HepG2 (cell line): ENCODE data around the gene PAM16. TPM values are rescaled to one million over a fixed set of nuclear protein-coding genes. Genes with fewer than 3 reads are reported as not detected.

Source experiments
- ATAC-seq: fragments of 200-7000 bp; cut with Tn5 transposase; 3 replicates; pipeline ENCODE4 v1.9.1; 2020; ENCODE audit warnings: mild to moderate bottlenecking, moderate library complexity
- BruUV-seq: library from RNA; stranded (reverse); fragments of 400-500 nt; replicated peaks from 2 replicates; lab custom pipeline; 2021; lab: Mats Ljungman, UMichigan
- CTCF ChIA-PET: fragments of 300-600 bp; formaldehyde crosslinking; extraction: SDS; loops from one replicate; lab custom pipeline; 2021; ENCODE audit warnings: low total read pairs, inconsistent platforms, low intra/inter-chr PET ratio; lab: Yijun Ruan, JAX
- POLR2A ChIA-PET: fragments of 350-600 bp; sonication (Branson Sonifier 250); formaldehyde crosslinking; loops from one replicate; lab custom pipeline; 2020; ENCODE audit warnings: antibody characterized with exemption, inconsistent platforms; lab: Yijun Ruan, JAX
- DNase-seq: peaks from one replicate; pipeline ENCODE4 v3.0.0-alpha.2; 2015; ENCODE audit warnings: low spot score
- FAIRE-seq: peaks from 3 replicates; lab custom pipeline; 2011; peaks lifted over from hg19 to GRCh38; lab: Jason Lieb, UNC
- H2AFZ ChIP-seq: one replicate; pipeline ENCODE4 v1.6.1; 2011; ENCODE audit warnings: low read length, inconsistent platforms
- H3K27ac ChIP-seq: fragments of 300-600 bp; 3 replicates; pipeline ENCODE4 v1.8.0; 2011; ENCODE audit warnings: mixed run types, mild to moderate bottlenecking, mixed read lengths, low read length, inconsistent platforms; ENCODE audit not compliant: insufficient read depth; ENCODE audit errors: extremely low read length
- H3K27me3 ChIP-seq, 2 experiments: fragments of 200-600 bp in 1 of 2; 2 replicates in 1 of 2; 3 replicates in 1 of 2; pipeline versions ENCODE4 v1.6.0 to v1.8.0; 2011; ENCODE audit warnings: low read length in 2 of 2, mild to moderate bottlenecking in 2 of 2, moderate library complexity in 2 of 2, inconsistent platforms in 1 of 2; ENCODE audit not compliant: insufficient read depth in 2 of 2, control insufficient read depth in 1 of 2
- H3K36me3 ChIP-seq, 2 experiments: fragments of 200-600 bp in 1 of 2; replicated peaks in 1 of 2; 2 replicates in 1 of 2; 3 replicates in 1 of 2; pipeline versions ENCODE4 v1.5.1 to v1.8.0; 2011; ENCODE audit warnings: low read length in 2 of 2, inconsistent platforms in 1 of 2; ENCODE audit not compliant: insufficient read depth in 2 of 2, control insufficient read depth in 1 of 2
- H3K4me1 ChIP-seq: 2 replicates; pipeline ENCODE4 v1.5.1; 2012; ENCODE audit warnings: low read length, inconsistent platforms; ENCODE audit not compliant: insufficient read depth
- H3K4me2 ChIP-seq: 2 replicates; pipeline ENCODE4 v1.6.0; 2011; ENCODE audit warnings: low read depth, low read length, inconsistent platforms
- H3K4me3 ChIP-seq, 3 experiments: fragments of 200-600 bp in 1 of 3; sonication (generic), shearing (Covaris generic) in 1 of 3; replicated peaks in 1 of 3; 2 replicates each; pipeline ENCODE4 v1.5.1; 2011 to 2016; ENCODE audit warnings: low read length in 3 of 3, inconsistent platforms in 2 of 3, low read depth in 2 of 3, mild to moderate bottlenecking in 2 of 3, control low read depth in 1 of 3, mixed read lengths in 1 of 3; ENCODE audit not compliant: insufficient read depth in 1 of 3
- H3K79me2 ChIP-seq: one replicate; pipeline ENCODE4 v1.6.1; 2011; ENCODE audit warnings: low read length, inconsistent platforms; ENCODE audit not compliant: insufficient read depth
- H3K9ac ChIP-seq: 2 replicates; pipeline ENCODE4 v1.6.0; 2011; ENCODE audit warnings: mild to moderate bottlenecking, low read depth, low read length, inconsistent platforms; ENCODE audit not compliant: insufficient read depth
- H3K9me3 ChIP-seq: 2 replicates; pipeline ENCODE4 v1.5.1; 2012; ENCODE audit warnings: mild to moderate bottlenecking, low read length
- H4K20me1 ChIP-seq: 2 replicates; pipeline ENCODE4 v1.6.0; 2011; ENCODE audit warnings: inconsistent platforms, mild to moderate bottlenecking, low read length, moderate library complexity; ENCODE audit not compliant: insufficient read depth
- ARNTL ChIP-seq: sonication (generic); formaldehyde crosslinking; IDR thresholded peaks from 2 replicates; pipeline ENCODE4 v1.4.0; 2020; ENCODE audit warnings: mild to moderate bottlenecking, missing genetic modification reagents
- ATM ChIP-seq: fragments of 450-650 bp; IDR thresholded peaks from 2 replicates; pipeline ENCODE4 v1.7.1; 2017; ENCODE audit warnings: mild to moderate bottlenecking, borderline replicate concordance
- ERF ChIP-seq: IDR thresholded peaks from 2 replicates; pipeline ENCODE4 v1.6.1; 2018; ENCODE audit warnings: missing biosample characterization, missing genetic modification reagents
- HIC2 ChIP-seq: sonication (generic); formaldehyde crosslinking; IDR thresholded peaks from 2 replicates; pipeline ENCODE4 v1.9.0; 2022; ENCODE audit warnings: low read depth, missing genetic modification reagents
- KLF15 ChIP-seq: sonication (generic); formaldehyde crosslinking; IDR thresholded peaks from 2 replicates; pipeline ENCODE4 v1.8.1; 2023; ENCODE audit warnings: borderline replicate concordance, mild to moderate bottlenecking, inconsistent platforms, missing genetic modification reagents, mixed read lengths
- NCOA1 ChIP-seq: sonication (generic); formaldehyde crosslinking; IDR thresholded peaks from 2 replicates; pipeline ENCODE4 v1.9.0; 2021; ENCODE audit warnings: missing genetic modification reagents
- TBL1XR1 ChIP-seq: fragments of 150-350 bp; IDR thresholded peaks from 2 replicates; pipeline ENCODE4 v1.6.1; 2014; ENCODE audit warnings: borderline replicate concordance, low read length; ENCODE audit not compliant: partially characterized antibody
- TRIM24 ChIP-seq: sonication (generic); formaldehyde crosslinking; IDR thresholded peaks from 2 replicates; pipeline ENCODE4 v1.8.0; 2022; ENCODE audit warnings: mild to moderate bottlenecking, missing genetic modification reagents
- ZMYM2 ChIP-seq: sonication (generic); formaldehyde crosslinking; IDR thresholded peaks from 2 replicates; pipeline ENCODE4 v1.8.0; 2022; ENCODE audit warnings: mild to moderate bottlenecking, missing genetic modification reagents
- ZNF350 ChIP-seq: sonication (generic); formaldehyde crosslinking; IDR thresholded peaks from 2 replicates; pipeline ENCODE4 v1.4.0; 2020; ENCODE audit warnings: mild to moderate bottlenecking, low read depth, missing genetic modification reagents, borderline replicate concordance
- WGBS: methylation state at CpG from one replicate; pipeline ENCODE4 v1.1.6; 2017; ENCODE audit warnings: low lambda C conversion rate; 5-methylcytosine and 5-hydroxymethylcytosine counted together
- in situ Hi-C: cut with HindIII; loops from 2 replicates; pipeline ENCODE4 v1.10.0; 2017; ENCODE audit warnings: low pct_unique_long_range_greater_than_20kb; ENCODE audit not compliant: extremely low pct_ligation_motif_present
- intact Hi-C: fragments of 100-400 bp; cut with micrococcal nuclease; formaldehyde crosslinking; loops from one replicate; pipeline ENCODE4 v1.10.0; 2022; ENCODE audit not compliant: unreplicated experiment
- polyA plus RNA-seq, 8 experiments: library from polyadenylated mRNA; depleted of rRNA in 3 of 8; stranded (reverse) in 7 of 8; unstranded in 1 of 8; fragments of >200 nt; fragmentation: Illumina TruSeq in 4 of 8; extraction: Trizol in 4 of 8; gene quantifications; 2 replicates each; pipeline versions ENCODE4 v1.2.1 to v1.2.3, GENCODE V29; 2011 to 2016; ENCODE audit warnings: low read depth in 4 of 8, missing spikeins in 1 of 8, mixed read lengths in 1 of 8; ENCODE audit not compliant: insufficient read depth in 1 of 8
- total RNA-seq, 5 experiments: library from RNA; depleted of rRNA; stranded (reverse); fragments of >200 nt; fragmentation: Illumina TruSeq; extraction: Trizol; gene quantifications; 2 replicates each; pipeline ENCODE4 v1.2.3, GENCODE V29; 2016; ENCODE audit warnings: low read depth in 1 of 5
- TF ChIP-seq, protein P1 (sequence below): IDR thresholded peaks from 2 replicates; pipeline ENCODE4 v1.4.0; 2020; ENCODE audit warnings: mild to moderate bottlenecking, missing genetic modification reagents
- TF ChIP-seq, protein P2 (sequence below): sonication (generic); formaldehyde crosslinking; IDR thresholded peaks from 2 replicates; pipeline ENCODE4 v1.4.0; 2020; ENCODE audit warnings: missing genetic modification reagents, borderline replicate concordance

The PAM16 gene
- total and polyA plus RNA-seq, 2 of the 13 experiments (the other 11 are each of a cell fraction or from before 2014, with no cell fraction given), result 51.5 to 51.8 TPM

DNA sequence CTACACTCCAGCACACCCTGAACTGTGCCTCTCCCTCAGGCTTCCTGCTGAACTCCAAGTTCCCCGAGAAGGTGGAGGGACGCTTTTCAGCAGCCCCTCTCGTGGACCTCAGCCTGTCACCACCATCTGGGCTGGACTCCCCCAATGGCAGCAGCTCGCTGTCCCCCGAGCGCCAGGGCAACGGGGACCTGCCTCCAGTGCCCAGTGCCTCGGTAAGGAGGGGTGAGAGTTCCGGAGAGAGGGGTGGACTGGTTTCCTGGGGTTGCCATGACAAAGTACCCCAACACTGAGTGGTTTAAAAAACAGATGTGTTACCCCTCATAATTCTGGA lies 17.8 kb downstream of the PAM16 start (continued):
- TF ChIP-seq, protein P1, sequence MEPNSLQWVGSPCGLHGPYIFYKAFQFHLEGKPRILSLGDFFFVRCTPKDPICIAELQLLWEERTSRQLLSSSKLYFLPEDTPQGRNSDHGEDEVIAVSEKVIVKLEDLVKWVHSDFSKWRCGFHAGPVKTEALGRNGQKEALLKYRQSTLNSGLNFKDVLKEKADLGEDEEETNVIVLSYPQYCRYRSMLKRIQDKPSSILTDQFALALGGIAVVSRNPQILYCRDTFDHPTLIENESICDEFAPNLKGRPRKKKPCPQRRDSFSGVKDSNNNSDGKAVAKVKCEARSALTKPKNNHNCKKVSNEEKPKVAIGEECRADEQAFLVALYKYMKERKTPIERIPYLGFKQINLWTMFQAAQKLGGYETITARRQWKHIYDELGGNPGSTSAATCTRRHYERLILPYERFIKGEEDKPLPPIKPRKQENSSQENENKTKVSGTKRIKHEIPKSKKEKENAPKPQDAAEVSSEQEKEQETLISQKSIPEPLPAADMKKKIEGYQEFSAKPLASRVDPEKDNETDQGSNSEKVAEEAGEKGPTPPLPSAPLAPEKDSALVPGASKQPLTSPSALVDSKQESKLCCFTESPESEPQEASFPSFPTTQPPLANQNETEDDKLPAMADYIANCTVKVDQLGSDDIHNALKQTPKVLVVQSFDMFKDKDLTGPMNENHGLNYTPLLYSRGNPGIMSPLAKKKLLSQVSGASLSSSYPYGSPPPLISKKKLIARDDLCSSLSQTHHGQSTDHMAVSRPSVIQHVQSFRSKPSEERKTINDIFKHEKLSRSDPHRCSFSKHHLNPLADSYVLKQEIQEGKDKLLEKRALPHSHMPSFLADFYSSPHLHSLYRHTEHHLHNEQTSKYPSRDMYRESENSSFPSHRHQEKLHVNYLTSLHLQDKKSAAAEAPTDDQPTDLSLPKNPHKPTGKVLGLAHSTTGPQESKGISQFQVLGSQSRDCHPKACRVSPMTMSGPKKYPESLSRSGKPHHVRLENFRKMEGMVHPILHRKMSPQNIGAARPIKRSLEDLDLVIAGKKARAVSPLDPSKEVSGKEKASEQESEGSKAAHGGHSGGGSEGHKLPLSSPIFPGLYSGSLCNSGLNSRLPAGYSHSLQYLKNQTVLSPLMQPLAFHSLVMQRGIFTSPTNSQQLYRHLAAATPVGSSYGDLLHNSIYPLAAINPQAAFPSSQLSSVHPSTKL (CRISPR knock-in tag), result no peak
- TF ChIP-seq ZNF350 (CRISPR knock-in tag) (no peak), TBL1XR1 (no peak), ATM (no peak)

- no peak for TF ChIP-seq HIC2 (CRISPR knock-in tag)
- no peak for TF ChIP-seq ERF (CRISPR knock-in tag)
- no peak for TF ChIP-seq KLF15 (CRISPR knock-in tag)
- no peak for TF ChIP-seq TRIM24 (CRISPR knock-in tag)
- no peak for TF ChIP-seq NCOA1 (CRISPR knock-in tag)
- TF ChIP-seq ARNTL (CRISPR knock-in tag), result no peak
- TF ChIP-seq, protein P2, sequence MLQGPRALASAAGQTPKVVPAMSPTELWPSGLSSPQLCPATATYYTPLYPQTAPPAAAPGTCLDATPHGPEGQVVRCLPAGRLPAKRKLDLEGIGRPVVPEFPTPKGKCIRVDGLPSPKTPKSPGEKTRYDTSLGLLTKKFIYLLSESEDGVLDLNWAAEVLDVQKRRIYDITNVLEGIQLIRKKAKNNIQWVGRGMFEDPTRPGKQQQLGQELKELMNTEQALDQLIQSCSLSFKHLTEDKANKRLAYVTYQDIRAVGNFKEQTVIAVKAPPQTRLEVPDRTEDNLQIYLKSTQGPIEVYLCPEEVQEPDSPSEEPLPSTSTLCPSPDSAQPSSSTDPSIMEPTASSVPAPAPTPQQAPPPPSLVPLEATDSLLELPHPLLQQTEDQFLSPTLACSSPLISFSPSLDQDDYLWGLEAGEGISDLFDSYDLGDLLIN (CRISPR knock-in tag), result no peak
- no peak for TF ChIP-seq ZMYM2
- Histone ChIP-seq H3K36me3 (no peaks in the 10 kb centered on the region), H3K27me3 (no peaks in the 10 kb centered on the region), H4K20me1 (no peaks in the 10 kb centered on the region), H3K79me2 (no peaks in the 10 kb centered on the region), H3K9ac (no peak overlapping the region), H3K27ac (no peak overlapping the region), H3K9me3 (no peaks in the 10 kb centered on the region), H2AFZ (no peak overlapping the region), H3K4me1 (peaks cover 18% of the 10 kb centered on the region), H3K4me2 (no peak overlapping the region), H3K4me3 (no peak overlapping the region)
- CTCF ChIA-PET, result interaction anchor here (1.6 kb wide), 1 partner anchor 132 kb away, joined by 4 read pairs; no protein-coding TSS in a partner anchor
- in situ Hi-C loops (no loop called here), intact Hi-C loops (no loop called here)
- POLR2A ChIA-PET, result interaction anchor here (0.5 kb wide), 1 partner anchor 134 kb away, joined by 3 read pairs; no protein-coding TSS in a partner anchor
- DNase-seq, result no peak
- FAIRE-seq, result no peak
- WGBS, result 79% methylated on average over 6 of the region's 19 CpGs
- BruUV-seq, result no TSS peak
- no peak for ATAC-seq
These were observed 18.4 kb downstream of the PAM16 start for GRCh38 chr16:4332623-4333307.
